ENCODE results near the gene TLR6. TPM values are rescaled to one million over a fixed set of nuclear protein-coding genes. Genes with fewer than 3 reads are reported as not detected.

TLR6 gene, protein sequence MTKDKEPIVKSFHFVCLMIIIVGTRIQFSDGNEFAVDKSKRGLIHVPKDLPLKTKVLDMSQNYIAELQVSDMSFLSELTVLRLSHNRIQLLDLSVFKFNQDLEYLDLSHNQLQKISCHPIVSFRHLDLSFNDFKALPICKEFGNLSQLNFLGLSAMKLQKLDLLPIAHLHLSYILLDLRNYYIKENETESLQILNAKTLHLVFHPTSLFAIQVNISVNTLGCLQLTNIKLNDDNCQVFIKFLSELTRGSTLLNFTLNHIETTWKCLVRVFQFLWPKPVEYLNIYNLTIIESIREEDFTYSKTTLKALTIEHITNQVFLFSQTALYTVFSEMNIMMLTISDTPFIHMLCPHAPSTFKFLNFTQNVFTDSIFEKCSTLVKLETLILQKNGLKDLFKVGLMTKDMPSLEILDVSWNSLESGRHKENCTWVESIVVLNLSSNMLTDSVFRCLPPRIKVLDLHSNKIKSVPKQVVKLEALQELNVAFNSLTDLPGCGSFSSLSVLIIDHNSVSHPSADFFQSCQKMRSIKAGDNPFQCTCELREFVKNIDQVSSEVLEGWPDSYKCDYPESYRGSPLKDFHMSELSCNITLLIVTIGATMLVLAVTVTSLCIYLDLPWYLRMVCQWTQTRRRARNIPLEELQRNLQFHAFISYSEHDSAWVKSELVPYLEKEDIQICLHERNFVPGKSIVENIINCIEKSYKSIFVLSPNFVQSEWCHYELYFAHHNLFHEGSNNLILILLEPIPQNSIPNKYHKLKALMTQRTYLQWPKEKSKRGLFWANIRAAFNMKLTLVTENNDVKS
- 1 to 10 TPM; 4.6 to 9.6 (median 7.1) TPM for total RNA-seq

DNA sequence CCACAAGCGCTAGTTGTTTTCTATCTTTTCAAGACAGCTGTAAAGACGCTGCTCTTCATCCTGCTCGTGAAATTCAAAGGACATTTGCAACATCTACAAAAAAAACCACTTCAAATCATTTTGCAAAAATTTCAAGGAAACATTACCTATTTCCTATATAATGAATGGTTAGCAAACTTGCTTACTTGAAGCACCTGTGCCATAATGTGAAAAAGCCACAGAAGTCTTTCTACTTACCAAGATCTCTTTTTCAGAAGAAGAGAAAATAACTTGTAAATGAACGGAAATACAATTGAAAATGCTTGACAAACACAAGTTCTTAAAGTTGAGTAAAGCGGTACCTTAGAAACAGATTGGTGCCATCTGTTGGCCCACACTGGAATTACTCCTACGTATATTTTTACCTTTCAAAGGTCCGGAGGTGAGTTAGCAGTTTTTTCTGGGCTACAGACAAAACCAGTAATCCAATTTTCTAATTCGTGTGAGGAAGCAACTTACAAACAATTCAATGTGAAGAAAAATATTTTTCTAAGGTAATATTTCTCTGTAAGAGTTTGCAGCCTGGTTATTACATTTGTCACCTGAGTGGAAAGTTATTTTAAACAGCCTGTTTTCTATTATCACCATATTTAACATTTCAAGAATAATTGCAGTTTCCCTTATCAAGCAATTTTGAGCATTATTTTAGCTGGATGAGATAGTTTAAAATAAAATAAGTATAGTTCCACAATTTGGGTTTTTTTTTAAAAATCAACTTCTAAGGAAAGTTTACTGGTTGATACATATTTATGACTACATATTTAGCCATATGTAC, at the start of gene TLR6:
TSS of gene TLR6 (minus strand) at position 294 of the 814 bp plus-strand sequence. CDS start 27,344 bp downstream, outside the sequence.
- DNase-seq (ENCODE audit: low spot score) = no peak
- TF ChIP-seq, protein P1, sequence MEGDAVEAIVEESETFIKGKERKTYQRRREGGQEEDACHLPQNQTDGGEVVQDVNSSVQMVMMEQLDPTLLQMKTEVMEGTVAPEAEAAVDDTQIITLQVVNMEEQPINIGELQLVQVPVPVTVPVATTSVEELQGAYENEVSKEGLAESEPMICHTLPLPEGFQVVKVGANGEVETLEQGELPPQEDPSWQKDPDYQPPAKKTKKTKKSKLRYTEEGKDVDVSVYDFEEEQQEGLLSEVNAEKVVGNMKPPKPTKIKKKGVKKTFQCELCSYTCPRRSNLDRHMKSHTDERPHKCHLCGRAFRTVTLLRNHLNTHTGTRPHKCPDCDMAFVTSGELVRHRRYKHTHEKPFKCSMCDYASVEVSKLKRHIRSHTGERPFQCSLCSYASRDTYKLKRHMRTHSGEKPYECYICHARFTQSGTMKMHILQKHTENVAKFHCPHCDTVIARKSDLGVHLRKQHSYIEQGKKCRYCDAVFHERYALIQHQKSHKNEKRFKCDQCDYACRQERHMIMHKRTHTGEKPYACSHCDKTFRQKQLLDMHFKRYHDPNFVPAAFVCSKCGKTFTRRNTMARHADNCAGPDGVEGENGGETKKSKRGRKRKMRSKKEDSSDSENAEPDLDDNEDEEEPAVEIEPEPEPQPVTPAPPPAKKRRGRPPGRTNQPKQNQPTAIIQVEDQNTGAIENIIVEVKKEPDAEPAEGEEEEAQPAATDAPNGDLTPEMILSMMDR (IDR thresholded peaks at IDR 0.05) = peak in 1 of 3 donors; percentile 28
- ATAC-seq (ENCODE audit: low FRiP score) = no peak

DNA sequence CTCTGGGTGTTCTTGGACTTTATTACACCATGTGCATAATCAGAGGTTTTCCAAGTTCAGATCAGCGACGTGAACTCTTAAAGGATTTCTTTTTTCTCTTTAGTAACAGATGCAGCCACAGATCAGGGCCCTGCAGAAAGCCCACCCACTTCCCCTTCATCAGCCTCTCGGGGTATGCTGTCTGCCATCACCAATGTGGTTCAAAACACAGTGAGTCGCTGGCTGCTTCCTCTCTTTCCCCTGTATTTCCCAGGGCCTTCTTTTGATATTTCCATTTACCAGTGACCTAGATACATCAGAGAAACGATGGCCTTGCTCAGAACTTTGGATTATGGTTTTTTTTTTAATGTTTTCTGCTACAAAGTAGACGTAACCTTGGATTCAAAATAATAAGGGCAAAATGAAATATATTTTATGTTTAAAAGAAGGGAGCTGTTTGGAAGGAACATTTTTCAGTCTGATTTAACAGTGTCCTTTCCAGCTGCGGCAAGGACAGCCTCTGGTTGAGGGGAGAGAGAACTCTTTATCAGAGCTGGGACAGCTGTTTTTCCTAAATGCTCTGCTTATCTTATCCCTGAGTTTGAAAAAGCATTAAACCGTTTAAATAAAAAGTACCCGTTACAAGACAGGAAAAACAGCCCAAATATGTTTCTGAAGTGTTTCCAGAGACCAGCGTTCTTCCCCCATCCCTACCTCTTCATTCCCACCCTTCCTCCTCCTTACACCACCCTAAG, 49.2 kb upstream of the TLR6 start:
- TF ChIP-seq, protein P1 (IDR thresholded peaks at IDR 0.05) = no peak
- ATAC-seq (ENCODE audit: low FRiP score) (no peak), DNase-seq (ENCODE audit: low spot score) (no peak)

DNA sequence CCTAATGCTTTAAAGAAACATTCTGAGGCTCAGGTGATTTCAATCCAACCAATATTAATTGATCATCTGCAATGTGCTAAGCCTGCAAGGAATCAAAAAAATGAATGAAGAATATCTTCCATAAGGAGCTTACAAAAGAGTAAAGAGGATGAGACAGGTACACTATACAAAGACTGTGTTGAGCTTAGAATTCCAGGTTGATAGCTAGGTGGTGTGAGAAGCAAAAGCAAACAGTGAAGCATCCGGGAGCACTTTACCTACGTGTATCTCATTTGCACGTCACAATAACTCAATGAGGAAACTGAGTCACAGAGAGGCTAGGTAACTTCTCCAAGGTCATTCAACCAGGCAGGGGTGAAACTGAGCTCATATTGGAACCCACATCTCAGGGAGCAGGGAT, 48.1 kb upstream of the TLR6 start:
- TF ChIP-seq, protein P1 (IDR thresholded peaks at IDR 0.05) = no peak

DNA sequence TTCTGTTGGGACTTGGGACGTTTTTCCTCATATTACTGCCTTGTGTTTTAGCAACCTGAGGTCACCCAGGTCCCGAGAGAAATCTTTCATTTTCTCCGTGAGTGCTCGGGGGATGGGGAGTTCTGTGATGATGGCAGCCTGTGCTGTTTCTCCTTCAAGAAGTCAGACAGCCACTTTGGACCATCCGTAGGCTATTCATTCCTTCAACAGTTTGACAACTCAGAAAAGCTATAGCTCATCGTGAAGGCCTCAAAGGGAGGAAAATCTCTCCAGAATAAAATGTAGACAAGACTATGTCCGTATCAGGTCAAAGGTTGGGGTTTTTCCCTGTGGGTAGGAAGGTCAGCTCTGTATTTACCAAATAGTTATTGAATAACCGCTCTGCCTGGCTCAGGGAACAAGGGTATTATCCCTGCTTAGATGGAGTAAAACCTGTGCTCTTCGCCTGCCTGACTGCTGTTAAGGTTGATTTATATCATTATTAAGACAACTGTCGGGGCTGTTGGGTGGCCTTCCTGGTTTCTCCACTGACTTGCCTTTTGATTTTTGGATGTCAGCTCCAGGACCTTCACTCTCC, 47.6 kb upstream of the TLR6 start:
- TF ChIP-seq, protein P1 (IDR thresholded peaks at IDR 0.05) = no peak
- DNase-seq (ENCODE audit: low spot score) (no peak), ATAC-seq (ENCODE audit: low FRiP score) (no peak)

More for the DNA sequence above, 48.1 kb upstream of the TLR6 start:
- ATAC-seq (ENCODE audit: low FRiP score) (no peak), DNase-seq (ENCODE audit: low spot score) (no peak)

DNA sequence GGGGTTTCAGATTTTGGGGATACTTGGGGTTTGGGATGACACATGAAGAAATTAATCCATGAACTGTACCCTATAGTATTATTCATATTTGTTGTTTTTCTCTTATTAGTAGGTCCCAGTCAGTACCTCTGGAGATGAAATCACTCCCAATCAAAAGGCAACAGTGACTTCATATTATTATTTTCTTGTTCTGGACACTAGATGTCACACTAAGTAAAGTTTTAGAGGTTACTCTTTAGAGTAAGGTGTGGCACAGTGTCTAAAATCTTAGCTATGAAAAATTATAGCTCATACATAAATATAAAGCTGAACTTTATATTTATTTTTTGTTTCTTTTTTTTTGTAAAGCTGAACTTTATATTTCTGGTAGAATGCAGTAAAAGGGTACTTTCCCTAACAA, 46.1 kb upstream of the TLR6 start:
- no peak for ATAC-seq (ENCODE audit: low FRiP score)
- no peak for DNase-seq (ENCODE audit: low spot score)

More for the DNA sequence above, 46.1 kb upstream of the TLR6 start:
- TF ChIP-seq, protein P1 (IDR thresholded peaks at IDR 0.05) = no peak
